ENCODE results near the gene CFAP20DC.

- TF ChIP-seq CBX2 (IDR thresholded peaks at IDR 0.05; ENCODE audit: borderline replicate concordance, low read depth) (no peak), EP300 (IDR thresholded peaks at IDR 0.05) (no peak), POLR2A (IDR thresholded peaks at IDR 0.05; ENCODE audit: low read length) (no peak), RAD21 (conservative IDR thresholded peaks at IDR 0.05 in 1 of 2, IDR thresholded peaks at IDR 0.05 in 1 of 2) (no peak), MYC (IDR thresholded peaks at IDR 0.05; ENCODE audit: borderline replicate concordance, low read length) (no peak), JUN (IDR thresholded peaks at IDR 0.05) (no peak), MAZ (IDR thresholded peaks at IDR 0.05; ENCODE audit: borderline replicate concordance, low read depth, low read length) (no peak), BCL3 (IDR thresholded peaks at IDR 0.05) (no peak), HOXB13 (CRISPR knock-in tag; IDR thresholded peaks at IDR 0.05; ENCODE audit: low read depth) (no peak), RNF2 (IDR thresholded peaks at IDR 0.05; ENCODE audit: borderline replicate concordance, low read depth) (no peak), PHF8 (IDR thresholded peaks at IDR 0.05; ENCODE audit: borderline replicate concordance, low read depth) (no peak)
- TF ChIP-seq, protein P1, sequence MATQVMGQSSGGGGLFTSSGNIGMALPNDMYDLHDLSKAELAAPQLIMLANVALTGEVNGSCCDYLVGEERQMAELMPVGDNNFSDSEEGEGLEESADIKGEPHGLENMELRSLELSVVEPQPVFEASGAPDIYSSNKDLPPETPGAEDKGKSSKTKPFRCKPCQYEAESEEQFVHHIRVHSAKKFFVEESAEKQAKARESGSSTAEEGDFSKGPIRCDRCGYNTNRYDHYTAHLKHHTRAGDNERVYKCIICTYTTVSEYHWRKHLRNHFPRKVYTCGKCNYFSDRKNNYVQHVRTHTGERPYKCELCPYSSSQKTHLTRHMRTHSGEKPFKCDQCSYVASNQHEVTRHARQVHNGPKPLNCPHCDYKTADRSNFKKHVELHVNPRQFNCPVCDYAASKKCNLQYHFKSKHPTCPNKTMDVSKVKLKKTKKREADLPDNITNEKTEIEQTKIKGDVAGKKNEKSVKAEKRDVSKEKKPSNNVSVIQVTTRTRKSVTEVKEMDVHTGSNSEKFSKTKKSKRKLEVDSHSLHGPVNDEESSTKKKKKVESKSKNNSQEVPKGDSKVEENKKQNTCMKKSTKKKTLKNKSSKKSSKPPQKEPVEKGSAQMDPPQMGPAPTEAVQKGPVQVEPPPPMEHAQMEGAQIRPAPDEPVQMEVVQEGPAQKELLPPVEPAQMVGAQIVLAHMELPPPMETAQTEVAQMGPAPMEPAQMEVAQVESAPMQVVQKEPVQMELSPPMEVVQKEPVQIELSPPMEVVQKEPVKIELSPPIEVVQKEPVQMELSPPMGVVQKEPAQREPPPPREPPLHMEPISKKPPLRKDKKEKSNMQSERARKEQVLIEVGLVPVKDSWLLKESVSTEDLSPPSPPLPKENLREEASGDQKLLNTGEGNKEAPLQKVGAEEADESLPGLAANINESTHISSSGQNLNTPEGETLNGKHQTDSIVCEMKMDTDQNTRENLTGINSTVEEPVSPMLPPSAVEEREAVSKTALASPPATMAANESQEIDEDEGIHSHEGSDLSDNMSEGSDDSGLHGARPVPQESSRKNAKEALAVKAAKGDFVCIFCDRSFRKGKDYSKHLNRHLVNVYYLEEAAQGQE (IDR thresholded peaks at IDR 0.05) = no peak
- TF ChIP-seq, protein P2, sequence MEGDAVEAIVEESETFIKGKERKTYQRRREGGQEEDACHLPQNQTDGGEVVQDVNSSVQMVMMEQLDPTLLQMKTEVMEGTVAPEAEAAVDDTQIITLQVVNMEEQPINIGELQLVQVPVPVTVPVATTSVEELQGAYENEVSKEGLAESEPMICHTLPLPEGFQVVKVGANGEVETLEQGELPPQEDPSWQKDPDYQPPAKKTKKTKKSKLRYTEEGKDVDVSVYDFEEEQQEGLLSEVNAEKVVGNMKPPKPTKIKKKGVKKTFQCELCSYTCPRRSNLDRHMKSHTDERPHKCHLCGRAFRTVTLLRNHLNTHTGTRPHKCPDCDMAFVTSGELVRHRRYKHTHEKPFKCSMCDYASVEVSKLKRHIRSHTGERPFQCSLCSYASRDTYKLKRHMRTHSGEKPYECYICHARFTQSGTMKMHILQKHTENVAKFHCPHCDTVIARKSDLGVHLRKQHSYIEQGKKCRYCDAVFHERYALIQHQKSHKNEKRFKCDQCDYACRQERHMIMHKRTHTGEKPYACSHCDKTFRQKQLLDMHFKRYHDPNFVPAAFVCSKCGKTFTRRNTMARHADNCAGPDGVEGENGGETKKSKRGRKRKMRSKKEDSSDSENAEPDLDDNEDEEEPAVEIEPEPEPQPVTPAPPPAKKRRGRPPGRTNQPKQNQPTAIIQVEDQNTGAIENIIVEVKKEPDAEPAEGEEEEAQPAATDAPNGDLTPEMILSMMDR (IDR thresholded peaks at IDR 0.05) = no peak
- TF ChIP-seq, protein P3, sequence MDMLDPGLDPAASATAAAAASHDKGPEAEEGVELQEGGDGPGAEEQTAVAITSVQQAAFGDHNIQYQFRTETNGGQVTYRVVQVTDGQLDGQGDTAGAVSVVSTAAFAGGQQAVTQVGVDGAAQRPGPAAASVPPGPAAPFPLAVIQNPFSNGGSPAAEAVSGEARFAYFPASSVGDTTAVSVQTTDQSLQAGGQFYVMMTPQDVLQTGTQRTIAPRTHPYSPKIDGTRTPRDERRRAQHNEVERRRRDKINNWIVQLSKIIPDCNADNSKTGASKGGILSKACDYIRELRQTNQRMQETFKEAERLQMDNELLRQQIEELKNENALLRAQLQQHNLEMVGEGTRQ (IDR thresholded peaks at IDR 0.05) = no peak
Observed at GRCh38 chr3:59081071-59081470, 31.2 kb upstream of the CFAP20DC start.

Data from A549 (cell line).